Smooth muscle cell of the brain vasculature (primary cell): ENCODE results near the gene RBM44.

ENCODE experiments used
- DNase-seq: peaks from one replicate; pipeline ENCODE4 v3.0.0-alpha.2; 2012; ENCODE audit warnings: low read depth, low spot score

The RBM44 gene

DNA sequence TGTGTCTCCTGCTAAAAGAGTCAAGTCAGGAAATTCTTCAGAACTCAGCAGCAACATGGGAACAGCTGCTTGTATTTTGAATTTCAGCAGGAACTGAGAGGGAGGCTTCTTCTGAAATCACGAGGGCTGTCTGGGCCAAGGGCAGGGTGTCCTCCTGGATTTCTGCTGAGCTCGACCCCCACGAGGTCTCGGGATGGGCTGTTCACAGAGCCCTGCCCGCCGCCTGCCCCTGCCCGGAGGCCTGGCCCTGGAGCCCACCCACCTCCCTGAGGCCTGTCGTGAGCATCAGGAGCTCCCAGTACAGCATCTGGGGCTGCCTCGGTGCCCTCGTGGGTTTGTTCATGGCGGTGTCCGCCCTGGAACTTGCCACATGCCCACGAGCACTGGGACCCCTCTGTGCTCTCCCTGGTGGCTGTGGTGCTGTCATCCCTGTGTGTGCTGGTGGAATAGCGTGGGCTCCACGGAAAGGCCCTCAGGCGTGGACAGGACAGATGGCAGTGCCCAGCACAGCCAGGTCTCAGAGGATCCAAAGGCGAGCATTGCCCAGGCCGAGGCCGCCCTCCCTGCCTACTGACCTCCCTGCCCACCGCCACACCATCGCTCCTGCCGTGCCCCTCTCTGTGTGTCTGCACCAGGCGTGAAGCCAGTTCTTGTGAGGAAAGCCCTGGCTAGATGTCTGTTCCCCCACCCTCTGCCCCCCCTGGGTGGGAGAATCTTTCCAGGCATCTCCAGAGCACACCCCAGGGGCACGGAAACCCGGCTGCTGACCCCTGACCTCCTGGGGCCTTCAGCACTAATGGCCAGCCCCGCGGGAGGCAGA, 86.7 kb downstream of the RBM44 start:
- no peak for DNase-seq

DNA sequence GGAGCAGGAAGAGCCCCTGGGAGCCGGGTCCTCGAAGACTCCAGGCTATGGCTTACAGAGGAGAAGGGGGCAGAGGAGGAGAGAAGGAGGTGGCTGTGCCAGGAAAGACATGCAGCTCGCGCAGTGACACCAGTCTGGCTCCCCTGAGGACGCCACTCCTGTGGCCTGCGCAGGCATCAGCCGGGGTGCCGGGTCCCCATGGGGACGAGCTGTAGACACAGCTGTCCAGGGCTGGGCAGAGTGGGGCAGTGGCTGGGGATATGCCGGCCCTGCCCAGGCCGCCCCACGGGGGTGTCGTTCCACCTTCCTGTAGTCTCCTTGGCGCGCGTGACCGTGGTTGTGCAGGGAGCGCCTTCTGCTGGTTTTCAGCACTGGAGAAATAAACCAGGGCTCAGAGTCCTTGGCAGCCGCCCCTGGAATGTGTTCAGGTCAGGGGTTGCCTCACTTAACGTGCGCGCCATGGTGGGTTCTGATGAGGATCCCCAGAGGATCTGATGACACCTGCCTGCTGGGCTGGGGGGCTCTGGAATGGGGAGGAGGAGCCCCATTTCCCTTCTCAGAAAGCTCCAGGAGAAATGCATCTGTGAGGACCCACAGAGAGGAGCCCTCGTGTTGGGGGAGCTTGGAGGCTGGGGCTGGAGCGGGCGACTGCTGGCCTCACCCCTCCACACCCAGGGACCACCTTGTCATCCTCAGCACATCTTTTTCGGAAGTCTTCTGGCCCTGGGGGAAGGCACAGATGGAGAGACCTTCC, 87.5 kb downstream of the RBM44 start:
- DNase-seq, result no peak

DNA sequence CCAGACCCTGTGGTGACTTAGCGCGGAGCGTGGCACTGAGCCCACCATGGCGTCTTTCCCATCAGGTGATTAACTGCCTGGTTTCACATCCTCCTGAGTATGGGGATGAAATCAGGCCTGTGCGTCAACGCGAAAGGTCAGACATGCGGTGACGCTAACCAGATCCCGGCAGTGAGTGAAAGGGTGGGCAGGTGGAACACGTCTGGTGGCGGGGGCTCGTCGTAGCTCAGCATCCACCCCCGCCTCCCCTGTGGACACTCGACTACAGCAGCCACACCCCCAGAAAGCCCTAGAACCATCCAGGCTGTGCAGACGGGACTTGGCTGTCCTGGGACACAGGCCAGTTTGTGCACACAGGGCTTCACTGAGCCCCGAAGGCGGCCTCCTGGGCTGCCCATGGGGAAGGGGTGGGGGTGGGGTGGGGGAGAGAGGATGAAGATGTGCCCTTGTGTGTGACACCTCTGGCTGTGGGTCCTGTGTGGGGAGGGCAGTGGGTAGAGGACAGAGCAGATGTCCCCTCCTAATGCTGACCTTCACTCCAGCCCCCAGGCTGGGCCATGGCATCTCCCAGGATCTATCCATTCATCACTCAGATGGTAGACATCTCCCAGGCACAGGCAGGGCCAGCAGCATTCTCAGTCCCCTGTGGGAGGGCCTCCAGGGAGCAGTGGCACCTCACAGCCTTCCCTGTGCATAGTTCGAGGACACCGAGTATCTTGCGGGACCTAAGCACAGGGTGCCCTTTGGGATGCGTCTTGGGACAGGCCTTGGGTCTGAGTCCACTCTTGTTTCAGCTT, 88.3 kb downstream of the RBM44 start:
- DNase-seq, result no peak

DNA sequence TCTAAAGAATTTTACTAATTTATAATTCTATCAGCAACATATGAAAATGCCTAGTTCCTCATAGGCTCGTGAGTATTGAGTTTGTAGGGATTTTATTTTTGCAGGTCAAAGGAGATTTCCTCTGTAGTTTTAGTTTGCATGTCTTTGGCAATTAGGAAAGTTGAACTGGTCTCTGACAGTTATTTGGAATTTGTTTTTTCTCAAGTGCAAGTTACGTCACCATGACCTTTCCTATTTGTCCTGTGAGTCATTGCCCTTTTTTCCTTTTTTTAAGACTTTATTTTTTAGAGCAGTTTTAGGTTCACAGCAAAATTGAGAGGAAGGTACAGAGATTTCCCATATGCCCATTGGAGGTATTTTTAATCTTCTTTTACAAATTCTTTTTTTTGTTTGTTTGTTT, 89.8 kb downstream of the RBM44 start:
- DNase-seq, result no peak

DNA sequence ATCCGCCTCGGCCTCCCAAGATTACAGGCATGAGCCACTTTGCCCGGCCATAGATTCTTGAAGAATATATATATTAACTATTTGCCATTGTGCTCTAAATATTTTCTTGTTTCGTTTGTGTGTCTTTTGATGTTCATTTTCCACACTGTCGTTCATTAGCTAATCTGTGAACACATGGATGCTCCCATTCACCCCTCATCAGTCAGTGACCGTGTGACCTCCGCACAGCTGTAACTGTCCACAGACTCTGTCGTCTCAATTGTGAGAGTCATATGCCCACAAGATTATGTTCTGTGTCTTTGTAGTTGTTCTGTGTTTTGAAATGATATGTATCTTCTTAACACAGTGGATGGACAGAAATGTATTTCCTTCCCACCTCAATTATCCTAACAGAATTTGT, 90.4 kb downstream of the RBM44 start:
- no peak for DNase-seq

DNA sequence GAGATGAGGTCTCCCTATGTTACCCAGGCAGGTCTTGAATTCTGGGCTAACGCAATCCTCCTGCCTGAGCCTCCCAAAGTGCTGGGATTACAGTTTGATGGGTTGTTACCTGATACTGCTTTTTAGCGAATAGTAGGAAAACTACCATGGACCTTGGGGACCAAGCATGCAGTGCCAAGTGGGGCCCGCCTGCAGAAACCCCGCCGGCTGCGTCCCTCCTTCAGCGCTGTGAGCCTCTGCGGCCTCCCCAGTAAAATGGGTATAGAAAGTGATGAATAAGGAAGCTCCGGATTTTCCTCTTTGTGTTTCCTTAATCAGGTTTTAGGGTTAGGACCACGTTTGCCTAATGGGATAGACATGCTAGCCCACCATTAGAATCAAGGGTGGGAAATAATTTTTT, 91.2 kb downstream of the RBM44 start:
- no peak for DNase-seq
